ENCODE results near the gene FFAR3. TPM values are rescaled to one million over a fixed set of nuclear protein-coding genes. Genes with fewer than 3 reads are reported as not detected.
A peak's percentile ranks its signal among the peaks of the same experiment; 100 is the strongest.

The FFAR3 gene
- total and polyA plus RNA-seq, 2 of the 13 experiments (the other 11 are each of a cell fraction or from before 2014, with no cell fraction given) = not detected

GRCh38 chr19:35317464-35318043, 40.7 kb upstream of the FFAR3 start (continued):
- TF ChIP-seq AKNA (CRISPR knock-in tag; IDR thresholded peaks at IDR 0.05; ENCODE audit: borderline replicate concordance) (no peak), PLRG1 (conservative IDR thresholded peaks at IDR 0.05) (no peak), MBD4 (IDR thresholded peaks at IDR 0.05; ENCODE audit: borderline replicate concordance, low read length) (no peak), ZNF441 (CRISPR knock-in tag; IDR thresholded peaks at IDR 0.05; ENCODE audit: borderline replicate concordance) (0 out of 2 replicates have a peak, but pooled peaks have one; percentile 46), ARID3A (IDR thresholded peaks at IDR 0.05; ENCODE audit: low read depth, low read length) (no peak), ZMYM3 (CRISPR knock-in tag; IDR thresholded peaks at IDR 0.05) (peak; percentile 42; the same call in 1 of the 2 replicates), MEF2D (CRISPR knock-in tag; IDR thresholded peaks at IDR 0.05) (peak; percentile 21; the same call in 1 of the 2 replicates), ZNF143 (CRISPR knock-in tag; IDR thresholded peaks at IDR 0.05) (no peak), ZNF605 (CRISPR knock-in tag; IDR thresholded peaks at IDR 0.05) (0 out of 2 replicates have a peak, but pooled peaks have one; percentile 1), SKI (IDR thresholded peaks at IDR 0.05; ENCODE audit: partially characterized antibody) (no peak), ZNF776 (CRISPR knock-in tag; IDR thresholded peaks at IDR 0.05) (0 out of 2 replicates have a peak, but pooled peaks have one; percentile 23), ZNF292 (CRISPR knock-in tag; IDR thresholded peaks at IDR 0.05; ENCODE audit: borderline replicate concordance, low read depth) (peak; percentile 56; the same call in 1 of the 2 replicates), IRF9 (CRISPR knock-in tag; IDR thresholded peaks at IDR 0.05; ENCODE audit: borderline replicate concordance) (0 out of 2 replicates have a peak, but pooled peaks have one; percentile 27), NFE2L1 (CRISPR knock-in tag; IDR thresholded peaks at IDR 0.05; ENCODE audit: borderline replicate concordance) (no peak), THAP9 (CRISPR knock-in tag; IDR thresholded peaks at IDR 0.05; ENCODE audit: borderline replicate concordance) (0 out of 2 replicates have a peak, but pooled peaks have one; percentile 4), ZNF614 (CRISPR knock-in tag; IDR thresholded peaks at IDR 0.05; ENCODE audit: borderline replicate concordance) (peak; percentile 38; the same call in 1 of the 2 replicates), ZFY (CRISPR knock-in tag; IDR thresholded peaks at IDR 0.05) (peak; percentile 7; the same call in 1 of the 2 replicates), ZBTB42 (CRISPR knock-in tag; IDR thresholded peaks at IDR 0.05) (peak; percentile 60; the same call in 1 of the 2 replicates), NRL (CRISPR knock-in tag; IDR thresholded peaks at IDR 0.05; ENCODE audit: borderline replicate concordance) (no peak)
